ENCODE data around the gene HVCN1. TPM values are rescaled to one million over a fixed set of nuclear protein-coding genes. Genes with fewer than 3 reads are reported as not detected.
"Not testable (repeated sequence)": the region's sequence is repeated elsewhere in the genome, so short reads cannot be mapped to it uniquely, and the experiment has no call there.

HVCN1 gene
- total and polyA plus RNA-seq, 2 experiments from 2014 or later: 3.0 to 4.1 TPM

DNA sequence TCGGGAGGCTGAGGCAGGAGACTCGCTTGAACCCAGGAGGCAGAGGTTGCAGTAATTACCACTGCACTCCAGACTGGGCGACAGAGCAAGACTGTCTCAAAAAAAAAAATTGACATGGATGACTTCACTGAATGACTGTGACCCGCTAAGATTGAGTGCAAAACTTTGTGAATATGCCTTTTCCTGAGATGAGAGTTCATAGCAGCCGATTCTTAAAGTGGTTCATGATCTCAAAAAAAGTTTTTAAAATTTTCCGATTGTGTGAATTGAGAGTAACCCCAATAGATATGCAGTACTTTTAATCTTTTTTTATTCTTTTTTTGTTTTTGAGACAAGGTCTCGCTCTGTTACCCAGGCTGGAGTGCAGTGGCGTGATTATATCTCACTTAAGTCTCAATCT, 73.7 kb downstream of the HVCN1 start:
- Histone ChIP-seq H3K4me2 (ENCODE audit: unreplicated experiment) (no peak overlapping the region), H3K9me2 (ENCODE audit: insufficient read depth) (no peaks in the 10 kb centered on the region), H2AFZ (no peak overlapping the region), H3F3A (ENCODE audit: insufficient read depth) (no peaks in the 10 kb centered on the region), H3K27me3 (replicated peaks; ENCODE audit: insufficient read depth) (no peaks in the 10 kb centered on the region), H3K9ac (no peak overlapping the region; the same call in 1 of the 2 replicates), H3K4me1 (ENCODE audit: insufficient read depth) (peaks cover 5% of the 10 kb centered on the region; the same call in 1 of the 2 replicates), H4K20me1 (ENCODE audit: insufficient read depth) (no peaks in the 10 kb centered on the region), H3K4me3 (no peak overlapping the region), H3K9me3 (ENCODE audit: low read depth) (no peaks in the 10 kb centered on the region), H3K27ac (no peak overlapping the region), H3K36me3 (ENCODE audit: low read depth) (no peaks in the 10 kb centered on the region), H3K79me2 (ENCODE audit: insufficient read depth) (no peaks in the 10 kb centered on the region)
- no peak for DNase-seq
- in situ Hi-C loops (cut with MboI): no loop called here
- WGBS, 2 experiments (ENCODE audit: low coverage in 1 of 2, low lambda C conversion rate in 2 of 2, missing lambda C conversion rate in 2 of 2): 97 to 98% methylated on average over 8 of the region's 8 CpGs
- TF ChIP-seq EZH2 (IDR thresholded peaks at IDR 0.05; ENCODE audit: insufficient read depth, poor library complexity, severe bottlenecking): no peak
- no peak for TF ChIP-seq EZH2phosphoT487 (IDR thresholded peaks at IDR 0.05; ENCODE audit: insufficient read depth, low read depth)

DNA sequence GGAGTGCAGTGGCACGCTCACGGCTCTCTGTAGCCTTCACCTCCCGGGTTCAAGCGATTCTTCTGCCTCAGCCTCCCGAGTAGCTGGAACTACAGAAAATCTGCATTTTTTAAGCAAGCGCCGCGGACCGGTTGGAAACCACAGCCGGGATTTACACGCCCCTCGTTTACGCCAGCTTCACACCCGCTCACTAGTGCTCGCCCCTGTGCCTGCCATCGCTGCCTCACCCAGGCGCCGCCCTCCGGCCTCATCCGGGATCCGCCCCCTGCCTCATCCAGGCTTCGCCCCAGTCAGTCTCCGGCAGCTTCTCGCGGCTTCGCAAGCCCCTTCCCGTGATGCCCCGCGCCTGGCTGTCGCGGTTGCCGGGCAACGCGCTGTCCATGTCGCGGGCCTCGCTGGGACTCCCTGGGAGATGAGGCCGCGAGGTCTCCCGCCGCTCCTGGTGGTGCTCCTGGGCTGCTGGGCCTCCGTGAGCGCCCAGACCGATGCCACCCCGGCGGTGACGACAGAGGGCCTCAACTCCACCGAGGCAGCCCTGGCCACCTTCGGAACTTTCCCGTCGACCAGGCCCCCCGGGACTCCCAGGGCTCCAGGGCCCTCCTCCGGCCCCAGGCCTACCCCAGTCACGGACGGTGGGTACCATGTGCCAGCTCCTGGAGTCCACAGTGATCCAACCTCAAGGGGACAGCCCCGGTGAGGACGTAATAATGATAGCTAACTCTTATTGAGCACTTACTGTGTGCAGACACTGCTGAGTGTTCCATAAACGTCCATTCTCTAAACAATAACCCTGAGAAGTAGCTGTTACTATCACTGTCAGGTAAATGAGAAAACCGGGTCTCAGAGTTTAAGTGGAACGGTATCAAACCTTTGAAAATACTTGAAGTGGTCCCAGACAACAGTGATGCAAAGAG, 74.9 kb downstream of the HVCN1 start, which contains the start of gene TCTN1:
TSS of gene TCTN1 (plus strand) at position 359 of the 914 bp plus-strand sequence. CDS start at position 413, 54 bp downstream.
- in situ Hi-C loops (cut with MboI): no loop called here

DNA sequence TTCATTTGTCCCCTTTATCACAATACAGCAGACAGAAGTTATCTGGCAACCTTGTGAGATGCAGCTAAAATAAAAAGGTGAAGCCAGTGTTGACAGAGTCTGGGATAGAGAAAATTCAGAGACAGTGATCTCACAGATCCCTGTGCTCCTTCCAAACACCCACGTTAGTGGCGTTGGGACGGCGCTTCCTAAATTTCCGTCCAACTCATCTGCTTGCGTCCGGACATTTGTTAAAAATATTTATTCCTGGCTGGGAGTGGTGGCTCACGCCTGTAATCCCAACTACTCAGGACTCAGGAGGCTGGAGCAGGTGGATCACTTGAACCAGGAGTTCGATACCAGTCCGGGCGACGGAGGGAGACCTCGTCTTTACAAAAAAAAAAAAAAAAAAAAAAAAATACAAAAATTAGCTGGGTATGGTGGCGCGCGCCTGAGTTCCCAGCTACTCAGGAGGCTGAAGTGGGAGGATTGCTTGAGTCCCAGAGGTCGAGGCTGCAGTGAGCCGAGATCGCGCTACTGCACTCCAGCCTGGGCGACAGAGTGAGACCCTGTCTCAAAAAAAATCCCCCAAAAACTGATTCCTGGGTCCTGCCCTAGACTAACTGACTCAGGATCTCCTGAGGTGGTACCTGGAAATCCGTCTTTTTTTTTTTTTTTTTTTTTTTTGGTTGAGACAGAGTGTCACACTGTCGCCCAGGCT, 75.7 kb downstream of the HVCN1 start:
- Histone ChIP-seq H3K9me2 (ENCODE audit: insufficient read depth) (no peaks in the 10 kb centered on the region), H3K4me3 (peak overlapping the region; percentile 81), H3K27me3 (replicated peaks; ENCODE audit: insufficient read depth) (no peaks in the 10 kb centered on the region), H3K27ac (0 out of 2 replicates have a peak overlapping the region, but pooled peaks have one; percentile 23), H3K4me1 (ENCODE audit: insufficient read depth) (peaks cover 5% of the 10 kb centered on the region; the same call in 1 of the 2 replicates), H3F3A (ENCODE audit: insufficient read depth) (0 out of 2 replicates have a peak, but pooled peaks cover 5% of the 10 kb centered on the region), H3K4me2 (ENCODE audit: unreplicated experiment) (peak overlapping the region; percentile 81), H2AFZ (peak overlapping the region; percentile 98), H3K9ac (peak overlapping the region; percentile 89), H3K9me3 (ENCODE audit: low read depth) (no peaks in the 10 kb centered on the region), H3K79me2 (ENCODE audit: insufficient read depth) (no peaks in the 10 kb centered on the region), H3K36me3 (ENCODE audit: low read depth) (no peaks in the 10 kb centered on the region), H4K20me1 (ENCODE audit: insufficient read depth) (no peaks in the 10 kb centered on the region)
- in situ Hi-C loops (cut with MboI): no loop called here
- no peak for TF ChIP-seq EZH2 (IDR thresholded peaks at IDR 0.05; ENCODE audit: insufficient read depth, poor library complexity, severe bottlenecking)
- no peak for TF ChIP-seq EZH2phosphoT487 (IDR thresholded peaks at IDR 0.05; ENCODE audit: insufficient read depth, low read depth)
- WGBS, 2 experiments (ENCODE audit: low coverage in 1 of 2, low lambda C conversion rate in 2 of 2, missing lambda C conversion rate in 2 of 2): 64 to 66% methylated on average over 22 to 23 of the region's 23 CpGs
- DNase-seq: peak; percentile 37

More for the DNA sequence above, 74.9 kb downstream of the HVCN1 start, which contains the start of gene TCTN1:
- Histone ChIP-seq H3K27ac (peak within 1 kb of the TSS; percentile 27; the same call in 1 of the 2 replicates), H3F3A (ENCODE audit: insufficient read depth) (0 out of 2 replicates have a peak, but pooled peaks cover 3% of the 10 kb centered on the region), H3K79me2 (ENCODE audit: insufficient read depth) (no peaks in the 10 kb centered on the region), H3K4me1 (ENCODE audit: insufficient read depth) (peaks cover 5% of the 10 kb centered on the region; the same call in 1 of the 2 replicates), H3K9me2 (ENCODE audit: insufficient read depth) (no peaks in the 10 kb centered on the region), H3K4me2 (ENCODE audit: unreplicated experiment) (peak within 1 kb of the TSS; percentile 81), H3K4me3 (peak within 1 kb of the TSS; percentile 81), H3K9me3 (ENCODE audit: low read depth) (no peaks in the 10 kb centered on the region), H4K20me1 (ENCODE audit: insufficient read depth) (no peaks in the 10 kb centered on the region), H3K36me3 (ENCODE audit: low read depth) (no peaks in the 10 kb centered on the region), H3K9ac (peak within 1 kb of the TSS; percentile 89), H3K27me3 (replicated peaks; ENCODE audit: insufficient read depth) (no peaks in the 10 kb centered on the region), H2AFZ (peak within 1 kb of the TSS; percentile 98)
- DNase-seq: peak; percentile 99
- no peak for TF ChIP-seq EZH2phosphoT487 (IDR thresholded peaks at IDR 0.05; ENCODE audit: insufficient read depth, low read depth)
- TF ChIP-seq EZH2 (IDR thresholded peaks at IDR 0.05; ENCODE audit: insufficient read depth, poor library complexity, severe bottlenecking): no peak
- WGBS, 2 experiments (ENCODE audit: low coverage in 1 of 2, low lambda C conversion rate in 2 of 2, missing lambda C conversion rate in 2 of 2): 2 to 4% methylated on average over 43 to 56 of the region's 60 CpGs

DNA sequence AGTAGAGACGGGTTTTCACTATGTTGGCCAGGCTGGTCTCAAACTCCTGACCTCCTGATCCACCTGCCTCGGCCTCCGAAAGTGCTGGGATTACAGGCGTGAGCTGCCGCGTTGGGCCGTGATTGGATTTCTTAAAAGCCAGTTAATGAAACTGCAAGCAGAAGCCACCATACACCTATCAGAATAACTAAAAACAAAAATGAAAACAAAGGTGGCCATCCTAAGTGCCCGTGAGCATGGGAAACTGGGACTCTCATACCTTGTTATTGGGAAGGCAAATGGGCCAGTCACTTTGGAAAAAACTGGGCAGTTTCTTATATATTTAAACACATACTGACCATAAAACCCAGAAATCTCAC, 82.7 kb downstream of the HVCN1 start:
- no peaks in the 10 kb centered on the region for H3K27me3 ChIP-seq (replicated peaks; ENCODE audit: insufficient read depth)

DNA sequence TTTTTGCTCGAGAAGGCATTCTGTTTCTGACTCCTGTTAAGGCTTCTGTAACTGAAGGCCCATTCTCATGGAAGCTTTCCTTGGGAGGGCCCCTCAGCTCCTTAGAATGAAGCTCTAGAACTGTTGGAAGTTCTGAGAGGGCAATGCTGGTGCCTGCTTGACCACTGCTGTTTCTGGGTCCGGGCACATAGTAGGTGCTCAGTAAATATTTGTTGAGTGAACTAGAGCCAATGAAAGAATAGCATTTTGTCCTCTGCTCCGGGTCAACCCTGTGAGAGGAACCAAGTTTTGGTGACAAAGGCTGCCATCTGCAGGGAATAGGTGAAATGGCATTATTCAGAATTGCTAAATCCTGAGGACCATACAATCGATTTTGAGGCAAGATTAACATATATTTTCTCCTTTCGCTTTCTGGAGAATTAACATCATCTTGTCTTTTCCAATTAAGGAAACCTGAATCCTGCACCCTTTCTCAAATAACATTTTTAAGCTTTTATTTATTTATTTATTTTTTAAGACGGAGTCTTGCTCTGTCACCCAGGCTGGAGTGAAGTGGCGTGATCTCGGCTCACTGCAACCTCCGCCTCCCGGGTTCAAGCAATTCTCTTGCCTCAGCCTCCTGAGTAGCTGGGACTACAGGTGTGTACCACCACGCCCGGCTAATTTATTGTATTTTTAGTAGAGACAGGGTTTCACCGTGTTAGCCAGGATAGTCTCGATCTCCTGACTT, 86.7 kb downstream of the HVCN1 start:
- H3K9me3 ChIP-seq (ENCODE audit: low read depth); H3K9me2 ChIP-seq (ENCODE audit: insufficient read depth); H3K79me2 ChIP-seq (ENCODE audit: insufficient read depth); H3K4me1 ChIP-seq (ENCODE audit: insufficient read depth); H3K9ac ChIP-seq; H3F3A ChIP-seq (ENCODE audit: insufficient read depth); in situ Hi-C loops (cut with MboI); H3K27me3 ChIP-seq (replicated peaks; ENCODE audit: insufficient read depth); H3K4me2 ChIP-seq (ENCODE audit: unreplicated experiment); H2AFZ ChIP-seq; H3K27ac ChIP-seq; H3K36me3 ChIP-seq (ENCODE audit: low read depth); H3K4me3 ChIP-seq; H4K20me1 ChIP-seq (ENCODE audit: insufficient read depth): not testable (repeated sequence)
- peak; percentile 73 for DNase-seq
- WGBS, 2 experiments (ENCODE audit: low coverage in 1 of 2, low lambda C conversion rate in 2 of 2, missing lambda C conversion rate in 2 of 2): 53 to 54% methylated on average over 14 of the region's 14 CpGs

More for the DNA sequence above, 82.7 kb downstream of the HVCN1 start:
- DNase-seq: no peak
- no peaks in the 10 kb centered on the region for H3K79me2 ChIP-seq (ENCODE audit: insufficient read depth)
- H3K9me2 ChIP-seq (ENCODE audit: insufficient read depth): no peaks in the 10 kb centered on the region
- in situ Hi-C loops (cut with MboI): no loop called here
- TF ChIP-seq EZH2 (IDR thresholded peaks at IDR 0.05; ENCODE audit: insufficient read depth, poor library complexity, severe bottlenecking) (no peak), EZH2phosphoT487 (IDR thresholded peaks at IDR 0.05; ENCODE audit: insufficient read depth, low read depth) (no peak)
- no peak overlapping the region for H3K9ac ChIP-seq
- no peak overlapping the region for H2AFZ ChIP-seq
- H3K4me2 ChIP-seq (ENCODE audit: unreplicated experiment): no peak overlapping the region
- H3F3A ChIP-seq (ENCODE audit: insufficient read depth): 0 out of 2 replicates have a peak, but pooled peaks cover 5% of the 10 kb centered on the region
- no peaks in the 10 kb centered on the region for H3K4me1 ChIP-seq (ENCODE audit: insufficient read depth)
- no peaks in the 10 kb centered on the region for H3K9me3 ChIP-seq (ENCODE audit: low read depth)
- no peaks in the 10 kb centered on the region for H4K20me1 ChIP-seq (ENCODE audit: insufficient read depth)
- no peak overlapping the region for H3K27ac ChIP-seq
- no peaks in the 10 kb centered on the region for H3K36me3 ChIP-seq (ENCODE audit: low read depth)
- no peak overlapping the region for H3K4me3 ChIP-seq
- 92 to 94% methylated on average over 8 of the region's 8 CpGs for WGBS, 2 experiments (ENCODE audit: low coverage in 1 of 2, low lambda C conversion rate in 2 of 2, missing lambda C conversion rate in 2 of 2)

Data from GM23248 (cell line).